Colonic mucosa (tissue), 4 donors: ENCODE results near the gene HOXD8. TPM values are rescaled to one million over a fixed set of nuclear protein-coding genes. Genes with fewer than 3 reads are reported as not detected.
A peak's percentile ranks its signal among the peaks of the same experiment; 100 is the strongest.

ENCODE experiments used
- DNase-seq: peaks from one replicate; pipeline ENCODE4 v3.0.0-alpha.2; 2020
- H3K27ac ChIP-seq: fragments of 200-600 bp; one replicate; pipeline ENCODE4 v1.8.0; 2021
- H3K27me3 ChIP-seq: fragments of 200-600 bp; one replicate; pipeline ENCODE4 v1.8.0; 2021
- H3K36me3 ChIP-seq: fragments of 200-600 bp; one replicate; pipeline ENCODE4 v1.8.0; 2021
- H3K4me1 ChIP-seq: fragments of 200-600 bp; one replicate; pipeline ENCODE4 v1.8.0; 2021; ENCODE audit warnings: mild to moderate bottlenecking
- H3K4me3 ChIP-seq: fragments of 200-600 bp; one replicate; pipeline ENCODE4 v1.8.0; 2021
- H3K9ac ChIP-seq, 2 donors: one replicate each; pipeline ENCODE4 v1.7.0; 2013; ENCODE audit warnings: control low read depth in 2 of 2, low read depth in 2 of 2, low read length in 2 of 2
- H3K9me3 ChIP-seq: fragments of 200-600 bp; one replicate; pipeline ENCODE4 v1.8.0; 2021
- intact Hi-C: fragments of 100-400 bp; cut with DNase I; formaldehyde crosslinking; loops from one replicate; pipeline ENCODE4 v1.14.1; 2022
- total RNA-seq, 2 donors: library from RNA; stranded (reverse); fragmentation: NEBNext Ultra II Directional in 1 of 2; extraction: Animal tissue kit (Norgen Biotek cat#: 25700) in 1 of 2; gene quantifications; one replicate each; pipeline ENCODE4 v1.2.1, GENCODE V29; 2021
- TF ChIP-seq, protein P1 (sequence below): fragments of 200-600 bp; IDR thresholded peaks from one replicate; pipeline ENCODE4 v1.8.0; 2022; ENCODE audit warnings: antibody characterized with exemption, mild to moderate bottlenecking
- donor health status: healthy.
- donor health status: DM: no; HTN: no; CAD: no.
- donor health status: DM: no; HTN: no; CAD: no.

The HOXD8 gene
- total RNA-seq, 2 donors from 2014 or later: 3.1 to 4.6 TPM

- H3K9me3 ChIP-seq: no peaks in the 10 kb centered on the region
- H3K36me3 ChIP-seq: no peaks in the 10 kb centered on the region
- peaks cover 93% of the 10 kb centered on the region for H3K27me3 ChIP-seq
- H3K9ac ChIP-seq: no peak overlapping the region
- no peak overlapping the region for H3K27ac ChIP-seq
- H3K4me1 ChIP-seq: peaks cover under 1% of the 10 kb centered on the region
- TF ChIP-seq, protein P1, sequence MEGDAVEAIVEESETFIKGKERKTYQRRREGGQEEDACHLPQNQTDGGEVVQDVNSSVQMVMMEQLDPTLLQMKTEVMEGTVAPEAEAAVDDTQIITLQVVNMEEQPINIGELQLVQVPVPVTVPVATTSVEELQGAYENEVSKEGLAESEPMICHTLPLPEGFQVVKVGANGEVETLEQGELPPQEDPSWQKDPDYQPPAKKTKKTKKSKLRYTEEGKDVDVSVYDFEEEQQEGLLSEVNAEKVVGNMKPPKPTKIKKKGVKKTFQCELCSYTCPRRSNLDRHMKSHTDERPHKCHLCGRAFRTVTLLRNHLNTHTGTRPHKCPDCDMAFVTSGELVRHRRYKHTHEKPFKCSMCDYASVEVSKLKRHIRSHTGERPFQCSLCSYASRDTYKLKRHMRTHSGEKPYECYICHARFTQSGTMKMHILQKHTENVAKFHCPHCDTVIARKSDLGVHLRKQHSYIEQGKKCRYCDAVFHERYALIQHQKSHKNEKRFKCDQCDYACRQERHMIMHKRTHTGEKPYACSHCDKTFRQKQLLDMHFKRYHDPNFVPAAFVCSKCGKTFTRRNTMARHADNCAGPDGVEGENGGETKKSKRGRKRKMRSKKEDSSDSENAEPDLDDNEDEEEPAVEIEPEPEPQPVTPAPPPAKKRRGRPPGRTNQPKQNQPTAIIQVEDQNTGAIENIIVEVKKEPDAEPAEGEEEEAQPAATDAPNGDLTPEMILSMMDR: no peak
- DNase-seq: peak; percentile 15
- H3K4me3 ChIP-seq: no peak overlapping the region
- intact Hi-C loops: no loop called here
Measured at GRCh38 chr2:176099159-176099727, 30.3 kb upstream of the HOXD8 start.

GRCh38 chr2:176099728-176100546 is 29.6 kb upstream of the HOXD8 start, which contains the start of gene HOXD12:
TSS of gene HOXD12 (plus strand) at chr2:176099795. CDS start at chr2:176099802, 7 bp downstream.
- Histone ChIP-seq H3K9me3 (no peaks in the 10 kb centered on the region), H3K4me3 (no peak within 1 kb of the TSS), H3K4me1 (peaks cover 3% of the 10 kb centered on the region), H3K36me3 (no peaks in the 10 kb centered on the region), H3K9ac (no peak within 1 kb of the TSS), H3K27ac (no peak within 1 kb of the TSS), H3K27me3 (peaks cover 93% of the 10 kb centered on the region)
- intact Hi-C loops: no loop called here
- TF ChIP-seq, protein P1: no peak
- DNase-seq: peak; percentile 11

DNA sequence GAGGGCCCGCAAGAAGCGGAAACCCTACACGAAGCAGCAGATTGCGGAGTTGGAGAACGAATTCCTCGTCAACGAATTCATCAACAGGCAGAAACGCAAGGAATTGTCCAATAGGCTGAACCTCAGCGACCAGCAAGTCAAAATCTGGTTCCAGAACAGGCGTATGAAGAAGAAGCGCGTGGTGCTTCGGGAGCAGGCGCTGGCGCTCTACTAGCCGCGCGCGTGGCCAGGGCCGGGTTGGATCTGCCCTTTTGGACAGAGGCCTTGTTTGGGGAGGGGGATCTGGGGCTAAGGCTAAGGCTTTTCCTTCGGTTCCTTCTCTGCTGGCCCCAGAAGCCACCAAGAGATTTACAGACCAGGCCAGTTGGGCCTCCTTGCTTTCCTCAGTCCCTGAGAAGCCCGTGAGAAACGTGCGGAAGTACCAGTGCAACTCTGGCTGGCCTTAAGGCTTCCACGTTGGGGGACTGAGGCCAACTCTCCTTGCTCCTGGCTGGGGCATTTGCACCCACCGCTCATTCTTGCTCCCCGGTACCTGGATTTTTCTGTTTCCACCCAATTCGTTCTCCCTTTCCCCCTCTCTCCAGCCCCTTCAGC is 28.9 kb upstream of the HOXD8 start:
- intact Hi-C loops: no loop called here
- DNase-seq: peak; percentile 12

GRCh38 chr2:176101216-176101830 is 28.2 kb upstream of the HOXD8 start:
- intact Hi-C loops: no loop called here
- Histone ChIP-seq H3K27me3 (peaks cover 93% of the 10 kb centered on the region), H3K27ac (no peak overlapping the region), H3K4me3 (no peak overlapping the region), H3K4me1 (peaks cover 3% of the 10 kb centered on the region), H3K9me3 (no peaks in the 10 kb centered on the region), H3K9ac (no peak overlapping the region), H3K36me3 (no peaks in the 10 kb centered on the region)
- peak; percentile 13 for DNase-seq
- TF ChIP-seq, protein P1: no peak

More for the DNA sequence above, 28.9 kb upstream of the HOXD8 start:
- Histone ChIP-seq H3K4me3 (no peak overlapping the region), H3K27me3 (peaks cover 93% of the 10 kb centered on the region), H3K36me3 (no peaks in the 10 kb centered on the region), H3K27ac (no peak overlapping the region), H3K9me3 (no peaks in the 10 kb centered on the region), H3K4me1 (peaks cover 3% of the 10 kb centered on the region), H3K9ac (no peak overlapping the region)
- TF ChIP-seq, protein P1: no peak

- H3K27ac ChIP-seq: no peak overlapping the region
- no peaks in the 10 kb centered on the region for H3K36me3 ChIP-seq
Measured at GRCh38 chr2:176101842-176102241, 27.7 kb upstream of the HOXD8 start.

More at GRCh38 chr2:176101842-176102241, 27.7 kb upstream of the HOXD8 start:
- Histone ChIP-seq H3K4me3 (no peak overlapping the region), H3K9me3 (no peaks in the 10 kb centered on the region), H3K27me3 (peaks cover 93% of the 10 kb centered on the region), H3K4me1 (peaks cover 3% of the 10 kb centered on the region), H3K9ac (no peak overlapping the region)
- DNase-seq: no peak
- TF ChIP-seq, protein P1: no peak
- intact Hi-C loops: no loop called here
